BJ (cell line): ENCODE data around the gene SPAG8. TPM values are rescaled to one million over a fixed set of nuclear protein-coding genes. Genes with fewer than 3 reads are reported as not detected.
A peak's percentile ranks its signal among the peaks of the same experiment; 100 is the strongest.

Source experiments
- CTCF ChIA-PET: fragments of 350-600 bp; formaldehyde crosslinking; extraction: SDS; loops from one replicate; lab custom pipeline; 2021; ENCODE audit warnings: antibody characterized with exemption, inconsistent platforms; lab: Yijun Ruan, JAX
- POLR2A ChIA-PET: fragments of 300-600 bp; sonication (Branson Sonifier 250); formaldehyde crosslinking; extraction: SDS; loops from one replicate; lab custom pipeline; 2021; ENCODE audit warnings: antibody characterized with exemption; lab: Charles Lee
- DNase-seq: peaks from one replicate; pipeline ENCODE4 v3.0.0-alpha.2; 2011; ENCODE audit warnings: low read depth
- H3K27me3 ChIP-seq: 2 replicates; pipeline ENCODE4 v1.6.0; 2011; ENCODE audit warnings: low read length; ENCODE audit not compliant: control insufficient read depth, insufficient read depth
- H3K36me3 ChIP-seq: 2 replicates; pipeline ENCODE4 v1.5.1; 2011; ENCODE audit warnings: low read length; ENCODE audit not compliant: control insufficient read depth, insufficient read depth
- H3K4me3 ChIP-seq: 2 replicates; pipeline ENCODE4 v1.5.1; 2011; ENCODE audit warnings: low read depth, mild to moderate bottlenecking, control low read depth, low read length
- CTCF ChIP-seq: IDR thresholded peaks from 2 replicates; pipeline ENCODE4 v1.5.1; 2011; ENCODE audit warnings: low read depth, mild to moderate bottlenecking, control low read depth, inconsistent platforms, low read length, moderate library complexity; ENCODE audit not compliant: insufficient read depth
- polyA plus RNA-seq: library from polyadenylated mRNA; depleted of rRNA; stranded (reverse); fragments of >200 nt; gene quantifications from 2 replicates; pipeline ENCODE4 v1.2.3, GENCODE V29; 2011

The SPAG8 gene
- polyA plus RNA-seq, 1 experiment = 0.85 TPM

- no peak for DNase-seq
- H3K27me3 ChIP-seq = no peaks in the 10 kb centered on the region
- H3K4me3 ChIP-seq = peak overlapping the region; percentile 61
- POLR2A ChIA-PET = no interaction called here
- TF ChIP-seq CTCF = no peak
- CTCF ChIA-PET = interaction anchor here (0.6 to 2.8 kb wide), 8 partner anchors 20 to 397 kb away, joined by 3 to 20 read pairs (median 4); partner anchors contain the start of genes HINT2 and SPAG8
- no peaks in the 10 kb centered on the region; the same call in 1 of the 2 replicates for H3K36me3 ChIP-seq
These were observed 19.2 kb downstream of the SPAG8 start for GRCh38 chr9:35792826-35793225.

GRCh38 chr9:35792024-35792813 lies 19.8 kb downstream of the SPAG8 start:
- no peaks in the 10 kb centered on the region for H3K27me3 ChIP-seq
- peak overlapping the region; percentile 61 for H3K4me3 ChIP-seq
- no peak for TF ChIP-seq CTCF
- CTCF ChIA-PET = interaction anchor here (0.6 to 2.8 kb wide), 9 partner anchors 17 to 398 kb away, joined by 3 to 20 read pairs (median 4); partner anchors contain the start of genes HINT2 and SPAG8
- no peaks in the 10 kb centered on the region; the same call in 1 of the 2 replicates for H3K36me3 ChIP-seq
- POLR2A ChIA-PET = no interaction called here
- DNase-seq = no peak

GRCh38 chr9:35791297-35791921 lies 20.7 kb downstream of the SPAG8 start, which contains the start of gene NPR2:
TSS of gene NPR2 (plus strand) at chr9:35791591. CDS start at chr9:35792409, 818 bp downstream.
- Histone ChIP-seq H3K4me3 (peak within 1 kb of the TSS; percentile 61), H3K27me3 (no peaks in the 10 kb centered on the region), H3K36me3 (no peaks in the 10 kb centered on the region; the same call in 1 of the 2 replicates)
- DNase-seq = no peak
- ChIA-PET CTCF (interaction anchor here (0.6 to 2.8 kb wide), 6 partner anchors 16 to 116 kb away, joined by 3 to 20 read pairs (median 12); partner anchors contain the start of genes HINT2 and SPAG8), POLR2A (no interaction called here)
- no peak for TF ChIP-seq CTCF

GRCh38 chr9:35790385-35791296 lies 21.4 kb downstream of the SPAG8 start:
- H3K27me3 ChIP-seq = peaks cover 2% of the 10 kb centered on the region; the same call in 1 of the 2 replicates
- peak; percentile 85 for TF ChIP-seq CTCF
- ChIA-PET CTCF (interaction anchor here (0.6 to 5.3 kb wide), 59 partner anchors 8 to 538 kb away, joined by 3 to 92 read pairs (median 4); partner anchors contain the start of genes CCDC107, CREB3, FAM221B and GBA2), POLR2A (no interaction called here)
- peak; percentile 18 for DNase-seq
- no peaks in the 10 kb centered on the region; the same call in 1 of the 2 replicates for H3K36me3 ChIP-seq
- peak overlapping the region; percentile 61 for H3K4me3 ChIP-seq
